Fibroblast of lung (primary cell): ENCODE data around the gene ADAM11.

Experiments used
- EZH2 ChIP-seq: IDR thresholded peaks from 2 replicates; pipeline ENCODE4 v1.5.1; 2012; ENCODE audit warnings: low read length, control low read depth, mild to moderate bottlenecking; ENCODE audit errors: missing control alignments
- TF ChIP-seq, protein P1 (sequence below), 2 donors: IDR thresholded peaks in 1 of 2; conservative IDR thresholded peaks in 1 of 2; 1 replicate in 1 of 2; 2 replicates in 1 of 2; pipeline ENCODE4 v1.5.1; 2011 to 2012; ENCODE audit warnings: low read length in 2 of 2, control low read depth in 1 of 2, inconsistent platforms in 1 of 2, low read depth in 1 of 2, mild to moderate bottlenecking in 1 of 2

GRCh38 chr17:44785921-44786320 is 27.1 kb downstream of the ADAM11 start:
- TF ChIP-seq, protein P1, sequence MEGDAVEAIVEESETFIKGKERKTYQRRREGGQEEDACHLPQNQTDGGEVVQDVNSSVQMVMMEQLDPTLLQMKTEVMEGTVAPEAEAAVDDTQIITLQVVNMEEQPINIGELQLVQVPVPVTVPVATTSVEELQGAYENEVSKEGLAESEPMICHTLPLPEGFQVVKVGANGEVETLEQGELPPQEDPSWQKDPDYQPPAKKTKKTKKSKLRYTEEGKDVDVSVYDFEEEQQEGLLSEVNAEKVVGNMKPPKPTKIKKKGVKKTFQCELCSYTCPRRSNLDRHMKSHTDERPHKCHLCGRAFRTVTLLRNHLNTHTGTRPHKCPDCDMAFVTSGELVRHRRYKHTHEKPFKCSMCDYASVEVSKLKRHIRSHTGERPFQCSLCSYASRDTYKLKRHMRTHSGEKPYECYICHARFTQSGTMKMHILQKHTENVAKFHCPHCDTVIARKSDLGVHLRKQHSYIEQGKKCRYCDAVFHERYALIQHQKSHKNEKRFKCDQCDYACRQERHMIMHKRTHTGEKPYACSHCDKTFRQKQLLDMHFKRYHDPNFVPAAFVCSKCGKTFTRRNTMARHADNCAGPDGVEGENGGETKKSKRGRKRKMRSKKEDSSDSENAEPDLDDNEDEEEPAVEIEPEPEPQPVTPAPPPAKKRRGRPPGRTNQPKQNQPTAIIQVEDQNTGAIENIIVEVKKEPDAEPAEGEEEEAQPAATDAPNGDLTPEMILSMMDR (conservative IDR thresholded peaks at IDR 0.05 in 1 of 2, IDR thresholded peaks at IDR 0.05 in 1 of 2; ENCODE audit: low read depth in 1 of 2, low read length in 2 of 2): no peak
- TF ChIP-seq EZH2: no peak
